ENCODE data around the gene KRTAP5-9.

DNA sequence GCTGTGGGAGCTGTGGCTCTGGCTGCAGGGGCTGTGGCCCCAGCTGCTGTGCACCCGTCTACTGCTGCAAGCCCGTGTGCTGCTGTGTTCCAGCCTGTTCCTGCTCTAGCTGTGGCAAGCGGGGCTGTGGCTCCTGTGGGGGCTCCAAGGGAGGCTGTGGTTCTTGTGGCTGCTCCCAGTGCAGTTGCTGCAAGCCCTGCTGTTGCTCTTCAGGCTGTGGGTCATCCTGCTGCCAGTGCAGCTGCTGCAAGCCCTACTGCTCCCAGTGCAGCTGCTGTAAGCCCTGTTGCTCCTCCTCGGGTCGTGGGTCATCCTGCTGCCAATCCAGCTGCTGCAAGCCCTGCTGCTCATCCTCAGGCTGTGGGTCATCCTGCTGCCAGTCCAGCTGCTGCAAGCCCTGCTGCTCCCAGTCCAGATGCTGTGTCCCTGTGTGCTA lies 514 bp downstream of the KRTAP5-9 start:
- TF ChIP-seq, protein P1, sequence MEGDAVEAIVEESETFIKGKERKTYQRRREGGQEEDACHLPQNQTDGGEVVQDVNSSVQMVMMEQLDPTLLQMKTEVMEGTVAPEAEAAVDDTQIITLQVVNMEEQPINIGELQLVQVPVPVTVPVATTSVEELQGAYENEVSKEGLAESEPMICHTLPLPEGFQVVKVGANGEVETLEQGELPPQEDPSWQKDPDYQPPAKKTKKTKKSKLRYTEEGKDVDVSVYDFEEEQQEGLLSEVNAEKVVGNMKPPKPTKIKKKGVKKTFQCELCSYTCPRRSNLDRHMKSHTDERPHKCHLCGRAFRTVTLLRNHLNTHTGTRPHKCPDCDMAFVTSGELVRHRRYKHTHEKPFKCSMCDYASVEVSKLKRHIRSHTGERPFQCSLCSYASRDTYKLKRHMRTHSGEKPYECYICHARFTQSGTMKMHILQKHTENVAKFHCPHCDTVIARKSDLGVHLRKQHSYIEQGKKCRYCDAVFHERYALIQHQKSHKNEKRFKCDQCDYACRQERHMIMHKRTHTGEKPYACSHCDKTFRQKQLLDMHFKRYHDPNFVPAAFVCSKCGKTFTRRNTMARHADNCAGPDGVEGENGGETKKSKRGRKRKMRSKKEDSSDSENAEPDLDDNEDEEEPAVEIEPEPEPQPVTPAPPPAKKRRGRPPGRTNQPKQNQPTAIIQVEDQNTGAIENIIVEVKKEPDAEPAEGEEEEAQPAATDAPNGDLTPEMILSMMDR (IDR thresholded peaks at IDR 0.05; ENCODE audit: extremely low read depth in 1 of 2, insufficient read depth in 1 of 2, low read depth in 1 of 2, low read length in 2 of 2), result no peak
- TF ChIP-seq JUN (IDR thresholded peaks at IDR 0.05; ENCODE audit: borderline replicate concordance, insufficient read depth, insufficient read length, low read depth) (no peak), POLR2AphosphoS5 (IDR thresholded peaks at IDR 0.05; ENCODE audit: insufficient read depth, low read depth, low read length) (no peak), EZH2 (IDR thresholded peaks at IDR 0.05; ENCODE audit: borderline replicate concordance, low read depth, low read length, severe bottlenecking) (no peak), POLR2A (IDR thresholded peaks at IDR 0.05; ENCODE audit: low read depth, low read length) (no peak), MYC (IDR thresholded peaks at IDR 0.05; ENCODE audit: low read depth, low read length) (no peak), GATA2 (IDR thresholded peaks at IDR 0.05; ENCODE audit: insufficient read depth, insufficient read length, low read depth, low read length) (no peak)
- TF ChIP-seq, protein P2, sequence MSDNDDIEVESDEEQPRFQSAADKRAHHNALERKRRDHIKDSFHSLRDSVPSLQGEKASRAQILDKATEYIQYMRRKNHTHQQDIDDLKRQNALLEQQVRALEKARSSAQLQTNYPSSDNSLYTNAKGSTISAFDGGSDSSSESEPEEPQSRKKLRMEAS (IDR thresholded peaks at IDR 0.05; ENCODE audit: insufficient read depth, insufficient read length), result no peak
